ENCODE data around the gene CD109.
"Not testable (repeated sequence)": the region's sequence is repeated elsewhere in the genome, so short reads cannot be mapped to it uniquely, and the experiment has no call there.

CD109 gene

GRCh38 chr6:73723480-73723879 lies 27.5 kb downstream of the CD109 start:
- not testable (repeated sequence) for FAIRE-seq; DNase-seq (ENCODE audit: insufficient read length, low spot score)

DNA sequence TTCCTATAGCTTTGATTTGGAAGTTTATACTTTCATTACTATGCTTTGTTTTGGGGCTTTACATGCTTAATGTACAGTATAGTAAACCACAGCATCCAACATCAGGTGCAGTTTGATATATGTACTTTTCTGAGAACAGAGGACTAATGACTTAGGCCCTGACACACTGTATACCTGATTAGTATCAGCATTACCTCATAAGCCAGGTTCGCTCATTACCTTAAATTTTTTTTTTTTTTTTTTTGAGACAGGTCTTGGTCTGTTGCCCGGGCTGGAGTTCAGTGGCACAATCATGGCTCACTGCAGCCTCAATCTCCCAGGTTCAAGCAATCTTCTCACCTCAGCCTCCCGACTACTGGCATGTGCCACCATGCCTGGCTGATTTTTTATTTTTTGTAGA lies 28.4 kb downstream of the CD109 start:
- DNase-seq (ENCODE audit: insufficient read length, low spot score), result no peak
- FAIRE-seq, result no peak

- DNase-seq (ENCODE audit: insufficient read length, low spot score); FAIRE-seq: not testable (repeated sequence)
Measured at GRCh38 chr6:73725192-73725591, 29.2 kb downstream of the CD109 start.

- no peak for DNase-seq (ENCODE audit: insufficient read length, low spot score)
- no peak for FAIRE-seq
Measured at GRCh38 chr6:73727114-73727513, 31.1 kb downstream of the CD109 start.

DNA sequence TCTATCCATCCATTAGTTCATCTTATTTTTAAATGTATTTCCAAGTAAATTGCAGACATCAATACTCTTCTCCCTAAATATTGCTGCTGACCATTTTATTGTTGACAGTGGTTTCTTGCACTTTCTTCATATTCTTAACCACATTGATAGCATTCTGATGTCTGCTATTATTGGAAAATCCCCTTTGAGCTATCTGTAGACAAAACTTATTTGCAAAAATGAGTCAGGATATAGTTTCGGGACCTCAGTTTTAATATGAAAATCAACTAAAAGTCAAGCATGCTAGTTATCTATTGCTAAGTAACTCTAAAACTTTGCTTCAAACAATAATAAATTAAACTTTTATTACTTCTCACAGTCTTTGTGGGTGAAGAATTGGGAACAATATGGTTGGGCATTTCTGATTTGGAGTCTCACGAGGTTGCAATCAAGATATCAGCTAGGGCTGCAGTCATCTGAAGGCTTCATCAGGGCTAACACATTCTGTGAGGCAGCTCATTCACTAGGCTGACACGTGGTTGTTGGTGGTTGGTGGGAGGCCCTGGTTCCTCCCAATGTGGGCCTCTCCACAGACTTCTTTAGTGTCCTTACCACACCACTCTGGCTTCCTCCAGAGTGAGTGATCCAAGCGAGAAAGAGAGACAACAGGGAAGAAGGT lies 32.7 kb downstream of the CD109 start:
- FAIRE-seq (no peak), DNase-seq (ENCODE audit: insufficient read length, low spot score) (no peak)

DNA sequence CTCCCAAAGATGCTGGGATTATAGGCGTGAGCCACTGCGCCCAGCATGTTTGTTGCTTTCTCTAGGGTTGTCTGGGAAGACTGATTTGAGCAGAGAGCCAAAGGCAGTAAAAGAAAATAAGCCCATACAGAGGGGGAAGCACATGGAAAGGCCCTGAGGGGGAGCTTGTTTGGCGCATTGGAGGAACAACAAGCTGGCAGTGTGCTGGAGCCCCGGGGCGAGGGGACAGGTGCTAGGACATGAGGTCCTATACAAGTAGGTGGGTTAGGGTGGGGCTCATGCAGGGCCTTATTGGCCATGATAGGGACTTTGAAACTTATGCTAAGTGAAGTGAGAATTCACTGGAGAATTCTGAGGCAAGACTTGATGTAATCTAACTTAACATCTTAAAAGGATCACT lies 35.3 kb downstream of the CD109 start:
- no peak for FAIRE-seq

GRCh38 chr6:73732845-73733675 lies 37.1 kb downstream of the CD109 start:
- DNase-seq (ENCODE audit: insufficient read length, low spot score), result peak; percentile 65
- peak; percentile 94 for FAIRE-seq

More for the DNA sequence above, 35.3 kb downstream of the CD109 start:
- no peak for DNase-seq (ENCODE audit: insufficient read length, low spot score)

DNA sequence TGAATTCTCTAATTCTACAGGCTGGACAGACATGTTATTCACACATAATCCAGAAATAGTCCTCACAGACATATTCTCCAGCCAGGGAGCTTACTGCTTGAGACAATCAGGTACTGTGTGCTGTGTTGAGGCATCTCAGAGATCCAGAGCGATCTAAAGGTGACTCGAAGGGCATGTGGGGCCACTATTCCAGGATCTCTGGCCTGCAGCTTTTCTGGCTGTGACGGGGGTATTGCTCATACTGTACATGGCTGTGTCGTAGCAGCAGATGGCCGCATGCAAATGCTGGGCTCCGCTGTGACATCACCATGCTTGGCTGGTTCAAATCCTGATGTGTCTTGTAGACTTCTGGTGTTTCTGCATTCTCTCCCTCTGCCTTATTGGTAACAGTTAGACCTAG lies 37.8 kb downstream of the CD109 start:
- DNase-seq (ENCODE audit: insufficient read length, low spot score), result no peak

DNA sequence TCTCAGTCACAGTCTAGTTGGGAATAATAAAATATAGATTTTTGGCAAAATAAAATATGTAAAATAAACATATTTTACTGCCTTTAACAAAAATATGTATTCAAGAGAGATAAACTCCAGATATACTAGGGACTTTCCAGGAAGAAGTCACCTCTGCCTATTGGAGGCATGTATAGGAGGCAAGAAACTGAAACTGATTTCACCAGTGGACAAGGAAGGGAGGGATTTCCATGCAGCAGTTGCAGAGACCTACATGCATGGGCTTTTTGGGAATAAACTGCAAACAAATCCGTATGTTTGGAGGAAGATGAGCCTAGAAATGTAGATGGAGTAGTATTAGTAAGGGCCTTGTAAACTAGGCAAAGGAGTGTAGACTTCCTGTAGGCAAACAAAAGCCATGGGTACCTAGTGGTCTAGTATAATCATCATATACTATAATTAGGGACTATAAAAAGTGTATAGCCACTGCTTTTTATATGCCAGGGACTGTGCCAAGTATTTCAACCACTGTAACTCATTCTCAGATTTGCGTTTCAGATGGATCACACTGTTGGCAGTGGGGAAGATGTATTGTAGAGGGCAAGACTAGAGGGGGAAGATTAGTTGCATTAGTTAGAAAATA lies 38.9 kb downstream of the CD109 start:
- DNase-seq (ENCODE audit: insufficient read length, low spot score) (no peak), FAIRE-seq (no peak)

More for the DNA sequence above, 37.8 kb downstream of the CD109 start:
- FAIRE-seq, result no peak

DNA sequence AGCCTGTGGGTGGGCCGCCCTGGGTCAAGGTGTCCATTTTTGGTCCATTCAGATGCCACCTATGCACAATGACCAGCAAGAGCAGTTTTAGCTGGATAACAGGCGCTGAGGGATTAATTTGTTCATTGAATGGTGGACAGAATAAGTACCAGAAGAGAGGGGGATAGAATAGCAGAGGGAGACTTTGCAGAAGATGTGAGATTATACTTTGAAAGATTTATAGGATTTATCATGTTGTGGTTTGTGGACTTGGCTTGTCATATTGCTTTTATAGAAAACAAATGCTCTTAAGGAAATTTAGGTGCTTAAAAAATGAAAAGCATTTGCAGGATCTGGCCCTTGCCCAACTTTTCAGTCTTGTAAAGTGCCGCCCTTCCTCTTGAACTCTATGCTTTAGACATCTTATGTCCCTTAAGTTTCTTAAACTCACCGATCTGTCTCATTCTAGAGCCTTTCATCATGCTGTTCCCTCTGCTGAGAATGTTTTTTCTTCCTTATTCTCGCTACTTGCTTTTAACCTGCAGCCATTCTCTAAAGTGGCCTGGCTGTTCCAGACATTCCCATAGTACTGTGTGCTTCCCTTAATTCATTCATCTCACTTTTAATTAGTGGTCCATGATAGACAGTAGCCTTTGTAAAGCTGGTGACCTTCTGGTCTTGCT lies 42.5 kb downstream of the CD109 start:
- FAIRE-seq (no peak), DNase-seq (ENCODE audit: insufficient read length, low spot score) (no peak)

GRCh38 chr6:73739096-73739495 lies 43.1 kb downstream of the CD109 start:
- FAIRE-seq (no peak), DNase-seq (ENCODE audit: insufficient read length, low spot score) (peak; percentile 44)

DNA sequence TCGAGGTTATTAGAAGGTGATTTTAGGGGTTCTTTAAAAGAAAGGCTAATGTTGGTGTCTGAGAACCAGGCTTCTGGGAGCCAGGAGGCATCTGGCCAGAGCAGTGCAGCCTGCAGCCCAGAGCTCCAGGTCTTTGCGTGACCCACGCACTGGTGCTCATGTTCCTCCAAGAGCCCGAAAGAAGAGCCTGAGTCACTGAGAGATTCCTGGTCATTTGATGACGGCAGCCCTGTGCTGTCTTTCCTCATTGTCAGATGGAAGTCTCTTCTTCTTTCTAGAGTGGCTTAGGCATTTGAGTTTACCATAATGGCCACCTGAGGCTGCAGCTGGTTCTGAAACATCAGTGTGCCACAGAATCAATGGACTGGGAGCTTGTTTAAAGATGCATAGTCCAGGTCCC lies 46.4 kb downstream of the CD109 start:
- DNase-seq (ENCODE audit: insufficient read length, low spot score), result no peak
- FAIRE-seq, result no peak

DNA sequence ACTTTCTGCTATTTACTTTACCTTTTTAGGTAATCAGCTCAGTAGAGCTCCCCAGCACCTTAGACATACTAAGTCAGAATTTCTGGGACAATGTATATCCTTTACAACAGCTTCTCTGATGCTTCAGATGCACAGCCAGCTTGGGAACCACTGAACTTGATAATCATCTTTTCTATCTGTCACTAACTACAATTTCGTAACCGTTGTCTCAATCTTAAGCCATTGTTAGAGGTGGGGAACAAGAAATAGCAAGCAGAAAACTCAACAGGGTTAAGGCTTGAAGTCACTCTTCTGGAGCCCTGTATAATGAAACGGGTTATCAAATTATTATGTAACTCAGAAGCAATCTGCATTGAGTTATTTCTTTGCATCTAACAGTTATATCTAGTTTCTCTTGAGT lies 47.1 kb downstream of the CD109 start:
- DNase-seq (ENCODE audit: insufficient read length, low spot score) (no peak), FAIRE-seq (no peak)

- no peak for FAIRE-seq
Measured at GRCh38 chr6:73743556-73743955, 47.6 kb downstream of the CD109 start.

DNA sequence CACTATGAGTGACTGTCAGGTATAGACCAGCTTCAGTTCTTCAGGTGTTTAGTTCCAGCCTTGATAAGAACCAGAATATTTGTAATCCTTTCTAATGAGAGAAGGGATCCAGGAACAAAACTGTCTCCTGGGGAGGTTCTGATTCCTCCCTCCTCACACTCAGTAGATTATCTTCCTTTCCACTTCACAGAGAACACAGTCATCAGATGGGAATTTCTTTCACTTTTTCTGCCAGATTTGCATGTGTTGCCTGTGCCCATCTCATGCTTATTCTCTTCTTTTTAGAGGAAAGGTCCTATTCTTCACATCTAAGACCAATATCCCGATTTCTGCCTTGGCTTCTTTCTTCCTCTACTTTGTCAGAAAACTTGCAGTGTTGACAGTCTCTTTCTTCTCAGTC lies 50.8 kb downstream of the CD109 start:
- FAIRE-seq, result no peak
- no peak for DNase-seq (ENCODE audit: insufficient read length, low spot score)

More at GRCh38 chr6:73743556-73743955, 47.6 kb downstream of the CD109 start:
- no peak for DNase-seq (ENCODE audit: insufficient read length, low spot score)

DNA sequence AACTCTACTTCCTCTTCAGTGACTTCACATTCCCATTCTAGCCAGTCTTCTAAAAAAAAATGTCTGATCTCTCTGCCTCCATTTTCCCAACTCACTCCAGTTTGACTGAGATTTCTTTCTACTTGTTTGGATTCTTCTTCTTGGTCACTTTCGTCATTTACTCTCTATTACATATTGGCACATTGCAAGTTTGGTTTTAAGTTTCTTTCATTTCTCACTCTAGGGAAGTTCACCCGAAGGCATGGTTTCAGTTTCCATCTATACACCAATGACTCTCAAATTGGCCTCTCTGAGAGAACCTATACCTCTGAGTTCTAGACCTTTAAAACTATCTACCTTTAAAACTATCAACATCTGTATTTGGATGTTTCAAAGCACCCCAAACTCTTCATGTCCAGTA lies 51.3 kb downstream of the CD109 start:
- DNase-seq (ENCODE audit: insufficient read length, low spot score) (no peak), FAIRE-seq (no peak)

DNA sequence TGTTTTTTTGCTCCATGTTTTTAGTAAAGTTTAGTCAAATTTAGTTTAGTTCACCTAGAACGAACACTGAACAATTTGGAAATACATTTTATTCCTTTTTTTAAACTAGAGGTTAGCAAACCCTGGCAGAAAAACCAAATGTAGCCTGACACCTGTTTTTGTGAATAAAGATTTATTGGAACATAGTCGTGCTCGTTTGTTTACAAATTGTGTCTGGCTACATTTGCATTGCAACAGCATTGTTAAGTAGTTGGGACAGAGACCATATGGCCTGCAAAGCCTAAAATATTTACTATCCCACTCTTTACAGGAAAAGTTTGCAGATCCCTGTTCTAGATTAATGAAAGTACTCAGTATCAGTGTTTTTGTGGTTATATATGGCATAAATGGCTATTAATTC lies 56.9 kb downstream of the CD109 start:
- FAIRE-seq (peak; percentile 38), DNase-seq (ENCODE audit: insufficient read length, low spot score) (no peak)

DNA sequence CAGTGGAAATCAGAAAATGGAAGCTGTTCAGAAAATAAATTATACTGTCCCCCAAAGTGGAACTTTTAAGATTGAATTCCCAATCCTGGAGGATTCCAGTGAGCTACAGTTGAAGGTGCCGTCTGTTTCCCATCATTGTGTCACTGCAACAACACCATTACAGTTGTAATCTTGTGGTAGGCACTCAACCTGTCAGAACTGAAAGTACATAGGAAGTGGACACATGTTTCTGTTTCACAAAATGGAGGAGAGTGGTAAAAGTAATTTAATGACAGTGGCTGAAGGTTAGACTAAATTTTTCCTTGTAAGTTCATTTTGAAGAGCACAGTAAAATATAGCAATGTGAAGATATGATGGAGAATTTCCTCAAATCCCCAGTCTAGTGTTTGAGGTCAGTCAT lies 70.0 kb downstream of the CD109 start:
- no peak for DNase-seq (ENCODE audit: insufficient read length, low spot score)
- FAIRE-seq, result no peak

DNA sequence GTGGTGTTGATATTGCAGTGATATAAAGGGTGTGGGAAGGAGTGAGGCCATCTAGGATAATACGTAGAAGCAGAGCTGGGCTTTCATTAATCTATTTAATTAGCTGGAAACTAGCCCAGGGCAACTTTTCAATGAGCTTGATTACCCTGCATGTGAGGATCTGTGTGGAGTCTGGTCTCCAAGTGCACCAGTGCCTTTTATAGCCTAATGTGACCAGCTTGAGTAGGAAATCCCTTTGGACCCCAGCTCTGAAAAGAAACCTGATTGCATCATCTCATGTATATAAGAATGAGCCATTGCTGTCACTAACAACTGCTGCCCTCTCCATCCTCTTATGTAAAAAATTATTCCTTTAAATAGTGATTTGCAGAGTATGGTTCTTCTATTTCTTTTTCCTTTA lies 72.6 kb downstream of the CD109 start:
- DNase-seq (ENCODE audit: insufficient read length, low spot score) (no peak), FAIRE-seq (no peak)

DNA sequence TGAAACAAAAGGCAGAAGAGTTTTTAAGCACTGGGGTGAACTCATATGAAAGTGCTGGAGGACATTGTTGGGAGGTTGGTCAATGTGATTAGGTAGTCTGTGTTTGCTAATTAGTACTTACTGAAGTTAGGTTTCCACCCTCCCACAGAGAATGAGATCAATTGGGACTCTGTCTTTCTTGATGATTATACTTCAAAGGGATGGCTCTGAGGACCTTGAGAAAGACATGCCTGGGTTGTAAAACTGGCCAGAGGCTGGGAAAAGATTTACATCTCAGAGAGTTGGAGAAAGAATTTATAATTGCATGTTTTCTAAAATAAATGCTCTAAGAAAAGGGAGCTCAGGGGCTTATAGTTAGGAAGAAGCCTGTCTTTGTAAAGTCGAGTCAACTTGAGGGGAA lies 74.0 kb downstream of the CD109 start:
- FAIRE-seq (no peak), DNase-seq (ENCODE audit: insufficient read length, low spot score) (no peak)

DNA sequence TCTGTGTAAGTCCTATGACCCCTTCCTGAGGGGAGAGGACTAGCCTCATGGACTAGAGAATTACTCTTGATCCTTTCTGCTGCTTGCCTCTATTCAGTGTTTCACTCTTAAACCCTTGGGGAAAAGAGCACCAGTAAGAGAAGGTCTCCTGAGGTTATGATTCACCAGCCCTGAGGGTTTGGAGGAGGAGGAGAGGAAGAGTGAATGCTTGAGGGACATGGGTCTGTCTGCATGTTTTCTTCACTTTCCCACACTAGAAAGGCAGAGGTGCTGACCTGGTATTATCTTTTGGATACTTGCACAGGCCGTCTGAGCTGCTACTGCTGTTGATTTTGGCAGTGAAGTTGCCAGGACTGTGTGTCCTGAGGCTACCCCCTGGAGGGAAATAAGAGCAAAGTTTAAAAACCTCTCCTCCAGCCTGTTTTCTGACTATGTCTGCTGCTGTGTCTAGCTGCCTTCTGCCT lies 78.3 kb downstream of the CD109 start:
- FAIRE-seq (no peak), DNase-seq (ENCODE audit: insufficient read length, low spot score) (peak; percentile 56)
